Measurements from ENCODE around the gene AHDC1.

The AHDC1 gene

DNA sequence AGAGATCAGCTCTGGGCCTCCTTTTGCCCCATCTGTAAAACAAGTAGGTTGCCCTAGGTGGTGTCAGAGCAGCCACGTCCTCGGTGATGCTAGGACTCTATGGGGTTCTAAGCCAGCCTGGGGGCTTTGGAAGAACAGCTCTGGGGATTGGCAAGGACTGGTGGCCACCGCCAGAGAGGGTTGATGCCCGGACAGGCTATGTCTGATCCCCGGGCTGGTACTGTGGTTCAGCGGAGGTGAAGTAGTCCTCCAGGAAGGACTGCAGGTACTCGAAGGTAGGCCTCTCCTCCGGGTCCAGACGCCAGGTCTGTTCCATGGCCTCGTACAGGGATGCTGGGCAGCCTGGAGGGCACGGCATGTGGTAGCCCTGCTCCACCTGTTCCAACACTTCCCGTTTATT lies 8.8 kb upstream of the AHDC1 start:
- DNase-seq: no peak

DNA sequence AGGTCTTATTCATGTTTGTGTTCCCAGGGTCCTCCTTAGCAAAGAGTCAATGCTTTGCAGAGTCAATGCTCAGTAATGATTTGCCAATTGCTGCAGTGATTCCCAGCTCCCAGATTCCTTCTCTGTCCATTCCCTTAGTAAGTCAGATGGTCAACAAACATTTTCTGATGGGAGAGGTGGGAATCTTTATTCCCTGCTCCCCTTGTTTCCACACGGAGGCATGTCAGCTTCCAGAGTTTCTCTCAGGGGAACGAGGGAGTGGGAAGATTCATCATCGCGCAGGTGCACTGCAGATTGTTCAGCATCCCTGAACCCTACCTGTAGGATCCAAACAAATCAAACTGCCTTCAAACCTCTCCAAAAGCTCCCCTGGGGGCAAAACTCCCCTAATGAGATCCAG lies 7.5 kb upstream of the AHDC1 start:
- no peak for DNase-seq

DNA sequence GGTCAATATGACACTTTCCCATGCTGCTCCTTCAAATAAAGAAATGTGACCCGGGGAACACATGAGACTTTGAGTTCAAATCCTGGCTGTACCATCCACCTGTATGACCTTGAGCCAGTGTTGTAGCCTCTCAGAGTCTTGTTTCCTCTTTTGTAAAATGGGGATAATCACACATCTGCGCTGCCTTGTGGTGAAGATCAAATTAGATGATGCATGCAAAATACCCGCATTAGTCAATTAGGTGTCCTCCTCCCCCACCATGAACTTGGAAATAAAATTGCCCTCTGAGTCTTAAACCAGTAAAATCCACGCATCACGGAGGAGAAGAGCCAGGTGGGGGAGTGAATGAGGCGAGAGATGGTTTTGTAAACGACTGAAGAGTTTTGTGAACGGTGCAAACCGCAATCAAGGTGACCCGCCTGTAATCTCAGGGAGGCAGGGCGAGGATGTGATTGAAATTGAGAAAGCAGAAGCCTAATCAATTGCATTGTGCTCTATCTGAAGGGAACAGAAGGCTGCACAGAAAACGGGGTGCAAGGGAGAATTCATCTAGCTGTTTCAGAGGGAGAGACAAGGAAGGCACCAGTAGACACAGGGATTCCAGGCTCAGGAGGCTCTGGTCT lies 5.8 kb upstream of the AHDC1 start:
- no peak for DNase-seq

DNA sequence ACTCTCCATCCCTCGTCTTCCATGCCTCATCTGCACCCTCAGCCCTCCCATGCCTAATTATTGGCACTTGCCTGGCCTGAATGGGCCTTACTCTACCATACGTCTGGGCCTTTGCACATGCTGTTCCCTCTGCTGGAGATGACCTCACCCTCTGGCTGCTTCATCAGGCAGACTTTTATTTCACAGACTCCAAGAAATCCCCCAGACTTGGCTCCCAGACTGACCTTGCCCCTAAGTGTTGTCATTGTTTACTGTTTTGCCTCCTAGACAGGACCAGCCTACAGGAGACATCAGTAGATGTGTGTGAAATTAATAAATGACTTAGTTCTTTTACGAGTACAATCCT lies 5.2 kb upstream of the AHDC1 start:
- DNase-seq: no peak

DNA sequence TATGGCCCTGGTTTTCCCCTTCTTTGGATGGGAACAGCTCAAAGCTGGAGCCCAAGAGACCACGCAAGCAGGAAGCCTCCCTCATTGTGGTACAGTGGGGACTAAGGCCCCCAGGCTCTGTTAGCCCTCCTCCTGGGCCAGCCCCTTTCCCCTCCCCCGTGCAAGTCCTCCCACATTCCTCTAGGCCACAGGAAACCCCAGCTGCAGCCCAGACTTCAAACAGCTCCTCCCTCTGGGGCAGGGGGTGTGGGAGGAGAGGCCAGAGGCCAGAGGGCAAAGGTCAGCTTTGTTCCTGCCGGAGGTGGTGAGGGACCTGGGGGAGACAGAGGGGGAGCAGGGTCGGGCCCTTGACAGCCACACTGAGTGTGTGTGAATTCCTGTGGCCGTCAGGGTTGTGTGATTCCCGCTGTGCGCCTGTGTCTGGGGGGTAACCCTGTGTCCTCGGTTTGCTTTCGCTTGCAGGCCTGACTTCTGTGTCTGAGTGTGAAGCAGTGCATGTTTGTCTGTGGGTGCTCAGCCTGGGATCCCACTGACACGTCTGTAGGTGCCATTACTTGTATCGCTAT lies 3.4 kb upstream of the AHDC1 start:
- no peak for DNase-seq

DNA sequence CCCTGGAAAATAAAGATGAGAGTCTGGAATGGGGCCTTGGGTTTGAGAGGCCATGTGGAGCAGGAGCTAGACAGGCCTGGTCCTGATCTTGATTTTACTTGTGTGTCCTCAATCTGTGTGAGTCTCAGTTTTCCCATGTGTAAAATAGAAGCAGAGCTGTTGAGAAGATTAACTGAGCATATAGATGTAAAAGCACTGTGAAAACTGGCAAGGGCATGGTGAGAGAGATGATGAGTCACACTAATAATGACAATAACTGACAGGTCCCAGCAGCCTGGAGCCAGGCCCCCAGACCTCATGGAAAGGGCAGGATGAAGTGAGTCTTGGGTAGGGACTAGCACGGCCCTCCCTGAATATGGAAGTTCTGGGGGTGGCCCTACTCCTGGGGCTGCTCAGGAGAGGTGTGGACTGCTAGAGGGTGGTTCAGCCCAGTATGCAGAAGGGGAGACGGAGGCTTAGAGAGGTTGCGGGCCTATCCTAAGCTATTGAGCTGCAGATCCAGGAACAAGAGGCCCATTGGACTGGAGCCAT lies 2.8 kb upstream of the AHDC1 start:
- no peak for DNase-seq

DNA sequence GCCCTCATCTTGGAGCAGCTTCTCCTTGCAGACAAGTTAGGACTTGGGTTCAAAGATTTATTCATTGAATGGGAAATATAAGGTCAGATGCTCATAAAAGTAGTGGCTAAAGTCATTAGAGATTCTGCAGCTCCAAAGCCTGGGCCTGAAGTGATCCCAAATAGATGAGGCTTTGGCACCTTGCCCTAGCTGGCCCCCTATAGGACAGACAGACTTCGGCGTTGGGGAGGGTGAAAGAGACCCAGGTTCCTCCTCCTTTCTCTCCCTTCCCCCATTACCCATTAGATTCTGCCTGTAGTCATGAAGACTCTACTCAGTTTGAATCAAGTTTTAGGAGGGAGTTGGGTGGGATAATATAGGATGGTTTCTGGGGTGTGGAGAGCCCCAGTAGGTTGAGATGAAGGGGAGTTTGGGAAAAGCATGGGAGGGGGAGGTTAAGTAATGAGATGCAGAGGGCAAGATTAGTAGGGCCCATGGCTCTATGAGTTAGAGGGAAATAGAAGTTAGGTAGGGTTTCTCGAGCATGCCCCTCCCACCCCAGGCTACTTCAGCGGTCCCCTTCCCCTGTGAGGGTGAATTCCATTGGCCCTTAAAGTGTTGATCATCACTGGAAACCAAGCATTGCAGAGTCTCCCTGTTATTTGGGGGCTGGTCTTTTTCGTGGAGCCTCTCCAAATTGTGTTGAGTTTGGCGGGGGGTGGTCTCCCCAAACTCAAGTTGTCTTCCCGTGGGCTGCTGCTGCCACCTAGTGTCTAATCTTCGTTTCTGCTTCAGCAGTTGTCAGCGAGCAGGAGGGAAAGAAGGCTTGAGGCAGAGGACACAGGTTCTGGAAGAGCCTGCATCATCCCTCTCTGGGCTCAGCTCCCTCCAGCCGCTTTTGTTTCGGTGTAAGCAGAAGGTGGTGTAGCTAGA lies 2.1 kb upstream of the AHDC1 start:
- DNase-seq: peak; percentile 69

DNA sequence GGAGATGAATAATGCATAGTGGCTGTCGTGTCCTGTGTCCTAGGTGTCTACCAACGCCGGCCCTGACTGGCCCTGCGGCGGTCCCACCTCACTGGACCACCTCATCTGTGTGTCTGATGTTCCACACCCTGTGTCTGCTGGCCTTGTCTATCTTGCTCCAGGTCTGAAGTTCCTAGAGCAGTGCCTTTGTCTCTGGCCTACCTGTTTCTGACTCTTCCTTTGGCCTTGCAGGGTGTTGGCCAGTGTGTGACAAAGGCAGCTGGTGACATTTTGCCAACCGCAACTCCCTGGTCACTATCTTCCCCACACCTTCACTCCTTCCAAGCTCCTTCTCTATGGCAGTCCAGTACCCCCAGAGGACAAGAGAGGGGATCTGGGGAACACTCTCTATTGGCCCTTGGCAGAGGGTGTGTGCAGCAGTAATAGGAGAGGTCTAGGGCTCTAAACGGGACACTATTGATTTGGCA lies 1.4 kb upstream of the AHDC1 start:
- DNase-seq: no peak

DNA sequence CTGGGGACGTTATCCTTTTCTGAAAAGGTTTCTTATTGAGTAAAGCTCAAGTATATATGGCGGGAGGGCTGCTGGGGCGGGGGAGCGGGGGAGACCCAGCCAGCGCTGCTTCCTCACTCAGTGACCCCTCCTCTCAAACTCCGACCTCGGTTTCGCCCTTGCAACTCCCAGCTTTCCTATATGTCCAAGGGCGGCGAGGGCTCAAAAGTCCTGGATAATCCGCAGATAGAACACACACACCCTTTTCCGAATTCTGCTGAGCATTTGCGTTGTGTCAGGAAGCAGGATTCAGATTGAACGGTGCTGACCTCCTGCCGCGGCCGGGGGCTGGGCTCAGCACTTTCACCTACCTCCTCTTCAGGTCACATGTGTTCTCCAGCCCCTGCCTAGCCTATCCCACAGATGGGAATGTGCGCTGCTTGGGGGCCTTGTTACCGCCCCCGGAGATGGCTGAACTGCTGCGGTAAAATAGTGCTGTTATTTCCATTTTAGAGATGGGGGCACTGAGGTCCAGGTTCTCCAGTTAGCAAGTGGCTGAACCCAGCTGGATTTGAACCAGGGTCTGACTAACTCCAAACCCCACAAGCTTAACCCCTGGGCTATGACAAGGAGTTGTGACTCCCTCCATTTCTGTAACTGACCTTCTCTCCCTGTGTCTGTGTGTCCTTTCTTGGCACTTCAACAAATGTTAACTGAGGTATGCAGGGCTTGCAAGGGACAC lies 795 bp upstream of the AHDC1 start:
- DNase-seq: no peak

DNA sequence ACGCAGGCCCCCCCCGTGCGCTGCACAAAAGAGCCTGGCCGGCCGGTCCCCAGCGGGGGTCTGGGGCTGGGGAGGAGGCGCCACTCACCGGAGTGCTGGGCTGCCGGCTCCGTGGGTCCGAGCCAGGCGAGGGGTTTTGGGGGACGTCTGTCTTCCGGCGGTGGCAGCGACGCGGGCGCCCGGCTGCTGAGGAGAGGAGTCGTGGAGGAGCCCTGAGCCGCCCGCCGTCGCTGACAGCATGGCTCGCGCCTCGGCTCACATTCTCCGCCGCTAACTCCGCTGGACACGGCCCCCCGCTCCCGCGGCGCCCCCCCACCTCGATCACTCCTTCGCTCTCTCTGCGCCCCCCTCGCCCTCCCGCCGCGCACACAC lies 649 bp downstream of the AHDC1 start:
- DNase-seq: peak; percentile 28

DNA sequence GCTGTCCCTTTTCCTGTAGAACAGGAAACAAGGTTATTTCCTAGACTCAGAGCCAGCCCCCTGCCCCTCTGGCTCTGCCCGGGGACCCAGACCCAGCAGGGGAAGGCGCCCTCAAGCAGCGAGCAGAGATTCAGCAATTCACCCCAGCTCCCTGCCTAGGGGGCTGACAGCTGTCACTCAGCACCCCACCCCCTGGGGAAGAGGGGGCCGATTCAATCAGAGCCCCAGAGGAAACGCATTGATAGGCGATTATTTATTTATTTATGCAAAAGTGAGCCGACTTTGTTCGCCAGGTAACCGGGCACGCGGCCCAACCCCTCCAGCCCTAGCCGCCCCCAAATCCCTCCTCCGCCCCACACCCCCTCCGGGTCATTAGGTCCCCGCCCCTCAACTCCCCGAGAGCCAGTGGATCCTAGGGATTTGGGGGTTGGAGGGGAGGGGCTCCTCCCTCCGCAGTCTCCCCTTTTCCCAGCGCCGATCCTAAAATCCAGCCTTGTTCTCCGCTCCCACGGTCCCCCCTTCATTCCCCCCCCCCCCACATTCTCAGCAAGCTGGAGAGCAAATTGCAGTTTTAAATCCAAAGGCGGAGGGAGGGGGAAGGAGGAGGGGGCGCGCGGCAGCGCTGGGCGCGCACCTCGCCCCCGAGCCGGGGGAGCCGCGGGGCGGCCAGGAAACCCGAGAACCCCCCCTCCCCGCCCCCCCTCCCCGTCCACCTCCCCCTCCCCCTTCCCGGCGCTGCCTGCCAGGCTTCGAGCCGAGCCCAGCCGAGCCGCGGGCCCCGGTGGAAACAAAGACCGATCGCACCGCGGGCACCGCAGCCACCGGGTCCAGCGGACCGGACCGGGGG lies 1.3 kb downstream of the AHDC1 start:
- no peak for DNase-seq

DNA sequence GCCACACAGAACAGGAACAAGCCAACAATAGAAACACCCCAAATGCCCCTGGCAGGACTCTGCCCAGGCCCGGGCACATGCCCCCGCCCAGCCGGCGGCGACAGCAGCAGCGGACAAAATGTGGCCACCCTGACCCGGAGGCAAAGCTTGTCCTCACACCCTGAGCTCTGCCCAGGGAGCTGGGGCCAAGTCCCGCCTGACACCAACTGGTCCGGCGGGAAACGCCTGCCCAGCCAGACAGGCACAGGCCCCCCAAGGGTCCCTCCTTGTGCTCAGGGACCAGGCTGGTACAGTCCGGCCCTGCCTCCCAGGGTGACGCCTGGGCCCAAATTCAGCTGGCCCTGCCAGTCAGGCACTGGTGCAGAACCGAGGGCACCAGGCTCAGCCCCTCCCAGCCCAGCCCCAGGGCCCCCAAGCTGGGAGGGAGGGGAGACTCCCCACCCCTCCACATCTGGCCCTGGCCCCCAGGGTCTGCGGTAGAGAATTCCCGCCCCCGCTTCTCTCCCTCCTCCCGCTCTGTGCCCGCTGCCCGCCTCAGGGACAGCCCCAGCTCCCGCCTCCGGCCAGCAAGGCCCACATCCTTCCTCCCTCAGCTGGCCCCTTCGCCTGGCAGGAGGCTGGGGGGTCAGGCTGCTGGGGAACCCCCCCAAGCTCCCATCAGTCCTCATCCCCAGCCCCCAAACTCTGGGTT lies 2.0 kb downstream of the AHDC1 start:
- no peak for DNase-seq

DNA sequence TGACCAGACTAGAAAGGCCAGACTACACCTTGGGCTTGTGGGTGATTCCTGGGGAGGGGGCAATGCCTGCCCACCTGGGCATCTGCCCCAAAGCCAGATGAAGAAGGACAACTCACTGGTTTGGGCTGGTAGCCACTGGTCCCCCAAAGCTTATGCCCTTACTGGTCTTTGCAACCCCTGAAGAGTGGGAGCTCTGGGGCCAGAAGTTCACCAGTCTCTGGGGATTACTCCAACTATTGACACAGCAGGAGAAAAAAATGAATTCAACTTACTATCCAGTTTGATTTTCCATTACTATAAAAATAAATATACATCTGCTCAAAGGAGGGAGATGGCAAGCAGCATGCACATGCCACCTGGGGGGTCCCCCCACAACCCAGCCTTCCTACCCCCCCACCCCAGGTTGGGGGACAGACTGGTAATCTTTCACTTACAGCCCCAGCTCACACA lies 2.6 kb downstream of the AHDC1 start:
- no peak for DNase-seq

DNA sequence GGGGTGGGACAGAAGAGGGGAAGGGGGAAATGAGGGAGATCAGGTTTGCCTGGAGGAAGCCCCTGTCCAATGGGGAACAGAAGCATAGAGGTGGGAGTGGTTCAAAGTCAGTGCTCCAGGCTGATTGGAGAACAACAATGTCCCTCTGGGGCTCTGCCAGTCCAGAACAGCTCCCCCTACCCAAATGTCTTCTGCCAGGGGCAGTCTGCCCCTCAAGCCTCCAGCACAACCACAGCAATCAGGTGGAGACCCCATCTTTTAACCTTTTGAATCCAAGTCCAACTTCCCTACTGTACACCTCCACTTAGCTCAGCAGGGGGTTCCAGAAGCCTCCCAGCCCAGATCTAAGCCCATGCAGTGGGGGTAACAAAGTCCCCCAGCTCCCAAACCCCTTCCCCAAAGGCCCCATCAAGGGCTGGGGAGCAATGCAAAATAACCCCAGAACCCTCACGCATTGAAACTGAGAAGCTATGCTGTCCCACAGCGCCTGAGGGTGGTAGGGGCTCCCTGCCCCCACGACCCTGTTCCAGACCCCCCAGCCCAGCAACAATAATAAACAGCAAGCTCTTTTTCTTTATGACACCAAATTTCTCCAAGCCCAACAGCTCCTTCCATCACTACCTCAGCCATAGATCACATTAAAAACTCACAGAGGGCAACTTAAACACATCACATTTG lies 3.3 kb downstream of the AHDC1 start:
- no peak for DNase-seq

DNA sequence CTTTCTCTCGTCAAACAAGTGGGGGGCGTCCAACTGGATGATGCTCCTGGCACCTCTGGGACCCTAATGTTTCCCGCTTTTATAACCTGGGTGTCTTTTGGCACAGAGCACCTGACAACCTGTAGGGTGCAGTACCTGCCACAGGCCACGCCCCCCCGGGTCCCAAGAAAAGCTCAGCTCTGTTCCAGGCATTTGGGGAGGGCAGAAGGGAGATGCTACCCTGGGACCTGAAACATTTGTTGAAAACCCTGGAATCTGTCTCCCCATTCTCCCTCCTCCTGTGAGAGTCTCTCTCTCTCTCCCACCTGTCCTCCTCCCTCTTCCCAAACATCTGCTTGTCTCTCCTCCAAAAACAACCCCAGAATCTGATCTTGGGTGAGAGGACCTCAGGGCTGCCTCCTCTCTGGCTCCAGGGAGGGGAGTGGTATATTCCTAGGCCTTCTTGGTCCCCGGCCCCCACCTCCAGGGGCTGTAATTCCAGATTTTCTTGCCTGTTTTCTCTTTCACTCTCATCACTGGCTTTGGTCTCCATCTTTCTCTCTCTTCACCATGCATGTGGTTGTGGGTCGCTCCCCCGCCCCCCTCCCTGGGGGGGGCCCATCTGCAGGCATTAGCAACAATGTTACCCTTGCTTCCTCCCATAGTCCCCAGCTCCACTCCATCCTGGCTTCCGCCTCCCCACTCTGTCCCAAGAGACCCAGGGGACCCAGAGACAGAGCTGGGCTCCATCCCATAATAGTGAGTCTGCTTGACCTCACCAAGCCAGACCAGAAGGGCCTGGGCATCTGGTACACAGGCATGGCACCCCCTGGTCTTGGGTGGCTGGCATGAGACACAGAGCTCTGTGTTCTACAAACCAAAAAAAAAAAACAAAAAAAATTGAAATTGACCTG lies 4.1 kb downstream of the AHDC1 start:
- DNase-seq: no peak

DNA sequence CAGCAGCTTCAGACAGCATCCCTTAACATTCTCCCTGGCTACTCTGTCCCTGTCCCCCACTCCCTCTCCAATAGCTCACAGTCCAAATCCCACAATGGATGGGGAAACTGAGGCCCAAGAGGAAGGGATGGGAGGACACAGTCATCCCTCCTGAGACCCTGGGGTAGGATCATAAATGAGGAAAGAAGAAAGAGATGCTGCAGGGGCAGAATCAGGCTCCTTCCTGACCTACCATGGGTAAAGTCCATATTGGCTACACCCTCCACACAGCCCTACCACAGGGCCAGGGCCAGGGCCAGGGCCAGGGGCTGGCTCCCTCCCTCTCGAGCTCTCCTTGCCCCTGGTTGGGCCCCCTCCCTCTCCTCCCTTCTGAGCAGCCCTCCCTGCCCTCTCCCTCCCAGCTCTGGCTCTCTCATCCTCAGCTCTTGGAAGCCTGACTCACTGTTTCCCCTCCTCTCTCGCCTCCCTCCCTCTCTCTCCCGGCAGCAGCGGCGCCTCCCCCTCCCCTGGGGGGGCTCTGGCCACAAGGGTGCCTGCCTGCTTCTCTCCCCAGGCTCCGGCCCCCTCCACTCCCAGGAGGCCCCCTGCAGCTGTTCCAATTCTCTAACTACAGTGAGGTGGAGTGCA lies 4.9 kb downstream of the AHDC1 start:
- DNase-seq: peak; percentile 55

DNA sequence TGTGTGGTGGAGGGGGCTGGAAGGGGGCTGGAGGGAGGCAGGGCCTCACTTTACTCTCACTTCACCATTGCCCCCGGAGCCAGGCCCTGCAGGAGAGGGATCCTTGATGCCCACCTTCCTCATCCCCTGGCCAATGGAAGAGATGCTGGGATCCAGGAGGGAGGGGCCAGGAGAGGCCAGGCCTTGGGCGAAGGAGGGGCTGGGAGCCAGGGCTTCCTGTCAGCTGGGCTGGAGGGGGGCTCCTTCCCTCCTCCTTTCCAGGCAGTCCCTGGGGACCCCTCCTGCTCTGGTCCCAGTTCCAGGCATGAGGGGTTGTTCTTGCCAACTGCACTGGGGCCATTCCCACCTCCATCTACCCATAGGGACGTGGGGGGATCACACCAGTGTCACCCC lies 5.7 kb downstream of the AHDC1 start:
- DNase-seq: no peak

DNA sequence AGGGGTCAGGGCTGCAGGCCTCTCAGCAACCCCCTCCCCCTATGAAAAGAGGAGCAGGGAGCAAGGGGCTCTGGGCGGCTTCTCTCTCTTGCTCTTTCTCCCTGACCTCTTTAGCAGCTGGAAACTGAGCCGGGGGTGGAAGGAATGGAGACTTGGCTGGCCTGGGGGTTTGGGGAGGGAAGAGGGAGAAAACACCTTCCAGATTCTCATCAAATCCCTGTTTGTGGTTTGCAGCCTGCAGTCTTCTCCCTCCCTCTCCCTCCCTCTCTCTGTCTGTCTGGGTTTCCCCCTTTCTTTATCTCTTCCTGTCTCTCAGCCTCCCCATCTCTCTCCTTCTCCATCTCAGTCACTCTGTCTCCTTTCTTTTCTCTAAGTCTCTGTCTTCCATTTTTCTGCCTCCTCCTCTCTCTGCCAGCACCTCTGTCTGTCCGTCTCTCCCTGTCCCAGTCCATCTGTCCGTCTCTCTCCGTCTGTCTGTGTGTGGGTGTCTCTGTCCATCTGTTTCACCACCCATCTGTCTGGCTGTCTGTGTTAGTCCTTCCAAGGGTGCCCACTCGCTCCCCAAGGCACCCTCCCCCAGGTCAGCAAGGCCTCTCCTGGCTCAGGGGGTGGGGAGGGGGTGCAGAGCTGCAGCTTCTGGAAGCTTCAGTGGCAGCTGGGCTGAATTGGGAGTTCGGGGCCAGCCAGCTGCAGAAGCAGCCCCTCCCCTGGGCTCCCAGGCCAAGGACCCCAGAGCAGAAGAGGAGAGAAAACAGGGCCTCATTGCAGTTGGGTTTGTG lies 6.2 kb downstream of the AHDC1 start:
- DNase-seq: no peak

DNA sequence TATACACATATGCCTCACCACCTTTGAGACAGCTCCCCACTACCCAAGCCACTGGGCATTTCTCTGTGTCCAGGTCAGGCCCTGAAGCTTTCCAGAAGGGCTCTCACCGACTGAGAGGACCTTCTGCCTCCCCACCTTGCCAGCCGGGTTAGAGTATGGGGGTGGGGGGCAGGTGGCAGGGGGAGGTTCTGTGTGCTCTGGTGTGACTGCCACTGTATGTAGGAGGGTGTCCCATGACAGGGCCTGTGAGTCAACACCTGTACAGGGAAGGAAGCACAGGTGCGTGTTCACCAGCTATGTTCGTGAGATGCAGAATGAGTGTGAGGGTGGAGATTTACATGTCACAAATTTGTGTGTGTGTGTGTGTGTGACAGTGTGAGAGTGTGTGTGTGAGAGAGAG lies 7.0 kb downstream of the AHDC1 start:
- DNase-seq: no peak

Data from stimulated activated CD4-positive, alpha-beta T cell treated with anti-CD3 and anti-CD28 coated beads, Interleukin-4, amount 100 ng/mL, for 24 hours (primary cell).